NCI-H1105 (cell line): ENCODE data around the gene LTA.
A peak's percentile ranks its signal among the peaks of the same experiment; 100 is the strongest.
"Not testable (repeated sequence)": the region's sequence is repeated elsewhere in the genome, so short reads cannot be mapped to it uniquely, and the experiment has no call there.

Experiments used
- DNase-seq: peaks from one replicate; lab custom pipeline; 2025; lab: John Stamatoyannopoulos, UW

The LTA gene

DNA sequence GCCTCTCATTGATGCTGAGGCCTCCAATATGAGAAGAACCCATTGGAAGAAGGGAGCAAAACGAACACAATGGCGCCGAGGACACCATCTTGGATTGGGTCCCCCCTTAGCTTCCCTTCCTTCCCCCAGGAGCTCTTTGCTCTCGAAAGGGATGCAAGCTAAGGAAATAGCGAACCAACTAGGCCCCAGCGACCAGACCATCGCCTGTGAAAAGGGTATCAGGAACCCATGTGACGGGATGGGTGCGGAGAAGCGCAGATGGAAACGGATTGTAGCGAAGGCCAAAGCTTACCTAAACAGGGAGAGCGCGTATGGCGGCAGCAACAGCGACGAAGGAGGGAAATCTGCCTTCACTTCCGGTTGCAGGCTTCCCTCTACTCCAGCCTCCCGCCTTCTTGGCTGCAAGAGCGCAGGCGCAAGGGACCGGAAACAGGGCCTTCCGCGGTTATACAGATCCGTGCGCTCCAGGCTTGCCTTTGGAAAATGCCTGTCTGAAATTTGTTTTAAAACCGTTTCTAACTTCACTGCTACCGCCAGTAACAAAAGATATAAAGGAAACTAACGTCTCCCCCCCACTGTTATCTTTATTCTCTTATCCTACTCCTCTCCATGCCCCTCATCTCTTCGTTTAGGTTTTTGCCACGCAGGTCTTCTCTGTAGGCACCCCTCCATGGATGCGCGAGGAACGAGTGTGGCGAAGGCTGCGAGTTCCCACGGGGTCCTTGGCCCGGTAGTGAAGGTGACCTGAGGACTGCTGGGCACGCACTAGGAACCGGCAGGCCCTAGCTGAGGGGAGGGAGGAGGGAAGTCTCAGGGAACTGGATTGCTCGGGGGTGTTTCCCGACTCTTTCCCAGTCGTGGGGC lies 30.2 kb upstream of the LTA start, which contains the start of gene DDX39B:
Gene DDX39B, minus strand, starts transcription at position 346 of the 864 bp plus-strand sequence. CDS start 1,471 bp downstream, outside the sequence.
- peak; percentile 97 for DNase-seq

DNA sequence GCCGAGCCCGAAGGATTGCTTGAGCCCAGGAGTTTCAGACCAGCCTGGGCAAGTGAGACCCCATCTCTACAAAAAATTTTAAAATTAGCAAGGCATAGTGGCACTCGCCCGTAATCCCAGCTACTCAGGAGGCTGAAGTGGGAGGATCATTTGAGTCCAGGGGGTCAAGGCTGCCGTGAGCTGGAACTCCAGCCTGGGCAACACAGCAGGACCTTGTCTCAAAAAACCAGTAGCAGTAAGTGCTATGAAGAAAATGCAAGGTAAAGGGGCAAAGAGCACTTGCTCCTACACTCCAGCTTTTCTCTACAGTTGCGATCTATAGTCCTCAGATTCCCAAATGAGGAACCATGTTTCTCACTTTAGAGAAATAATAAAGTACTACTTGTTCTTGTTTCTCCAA lies 28.4 kb upstream of the LTA start:
- DNase-seq: no peak

DNA sequence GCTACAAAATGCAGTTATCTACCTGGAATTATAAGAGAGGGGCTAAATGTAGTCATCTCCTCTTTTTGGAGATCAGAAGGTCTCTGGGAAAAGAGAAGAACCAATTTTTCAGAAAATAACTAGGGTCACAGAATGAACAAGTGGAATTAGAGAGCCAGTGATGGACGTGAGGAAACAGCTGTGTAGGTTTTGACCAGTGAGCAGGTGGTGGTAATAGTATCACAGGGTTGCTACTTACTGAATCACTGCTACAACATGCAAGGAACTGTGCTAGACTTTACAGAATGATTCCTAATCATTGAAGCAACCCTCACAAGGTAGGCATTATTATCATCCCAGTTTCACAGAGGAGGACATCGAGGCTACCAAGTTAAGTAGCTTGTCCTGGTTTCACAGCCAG lies 27.4 kb upstream of the LTA start:
- DNase-seq: no peak

DNA sequence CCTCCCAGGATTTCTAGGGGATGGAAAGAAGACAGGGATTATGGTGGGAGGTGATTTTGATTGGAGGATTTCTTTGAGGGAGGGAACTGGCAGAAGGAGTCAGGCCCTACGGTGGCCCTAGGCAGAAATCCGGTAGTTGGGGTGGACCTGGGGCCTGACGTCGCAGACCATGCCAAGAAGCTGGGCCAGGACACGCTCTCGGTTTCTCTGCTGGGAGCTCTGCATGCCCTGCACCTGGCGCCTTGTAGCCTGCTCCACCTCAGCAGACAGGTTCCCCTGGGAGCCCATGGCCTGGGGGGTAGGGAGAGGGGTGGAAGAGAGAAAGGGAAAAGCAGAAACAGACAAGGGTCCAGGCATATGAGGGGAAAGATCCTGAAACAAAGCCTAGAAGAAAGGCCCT lies 26.8 kb upstream of the LTA start:
- no peak for DNase-seq

- DNase-seq: peak; percentile 95
Measured at GRCh38 chr6:31546339-31546957, 25.6 kb upstream of the LTA start, which contains the start of gene ATP6V1G2. TSS of gene ATP6V1G2 (minus strand) at chr6:31546608. CDS start at chr6:31546559, 49 bp downstream.

DNA sequence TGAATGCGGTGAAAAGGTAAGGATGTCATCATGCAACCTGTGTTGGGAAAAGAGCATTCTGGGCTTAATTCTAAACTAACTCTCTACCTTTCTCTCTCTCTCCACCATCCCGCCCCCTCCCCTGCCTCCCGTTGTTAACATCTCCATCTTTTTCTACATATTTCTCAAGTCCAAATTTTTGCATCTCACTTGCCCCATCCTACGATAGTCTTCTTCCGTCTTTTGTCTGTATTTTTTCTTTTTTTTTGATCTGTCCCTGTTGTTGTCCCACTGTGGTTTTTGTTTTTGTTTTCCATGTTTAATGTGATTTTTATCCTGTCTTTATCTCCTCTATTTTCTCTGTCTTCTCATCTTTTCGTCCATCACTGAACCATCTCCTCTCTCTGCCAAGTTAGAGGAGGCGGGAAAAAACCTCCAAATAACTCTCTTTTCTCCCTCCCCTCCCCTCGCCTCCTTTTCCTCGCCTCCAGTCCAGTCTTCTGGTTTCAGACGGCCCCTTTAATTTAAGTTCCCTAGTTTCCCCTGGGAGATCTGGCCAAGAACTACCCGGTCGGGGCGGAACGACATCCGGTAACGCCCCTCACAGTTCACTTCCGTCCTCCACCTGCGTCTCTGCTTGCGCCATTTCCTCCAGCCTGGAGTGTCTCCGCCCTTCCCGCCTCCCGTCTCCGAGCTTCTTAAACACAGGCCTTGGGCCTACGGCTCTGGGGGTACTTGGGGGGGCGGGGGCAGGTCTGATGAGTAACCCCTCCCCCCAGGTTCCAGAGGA lies 24.9 kb upstream of the LTA start, which contains the start of gene NFKBIL1:
Gene NFKBIL1, plus strand, starts transcription at position 651 of the 769 bp plus-strand sequence. Its CDS starts 87 bp downstream, at position 738.
- peak; percentile 97 for DNase-seq

DNA sequence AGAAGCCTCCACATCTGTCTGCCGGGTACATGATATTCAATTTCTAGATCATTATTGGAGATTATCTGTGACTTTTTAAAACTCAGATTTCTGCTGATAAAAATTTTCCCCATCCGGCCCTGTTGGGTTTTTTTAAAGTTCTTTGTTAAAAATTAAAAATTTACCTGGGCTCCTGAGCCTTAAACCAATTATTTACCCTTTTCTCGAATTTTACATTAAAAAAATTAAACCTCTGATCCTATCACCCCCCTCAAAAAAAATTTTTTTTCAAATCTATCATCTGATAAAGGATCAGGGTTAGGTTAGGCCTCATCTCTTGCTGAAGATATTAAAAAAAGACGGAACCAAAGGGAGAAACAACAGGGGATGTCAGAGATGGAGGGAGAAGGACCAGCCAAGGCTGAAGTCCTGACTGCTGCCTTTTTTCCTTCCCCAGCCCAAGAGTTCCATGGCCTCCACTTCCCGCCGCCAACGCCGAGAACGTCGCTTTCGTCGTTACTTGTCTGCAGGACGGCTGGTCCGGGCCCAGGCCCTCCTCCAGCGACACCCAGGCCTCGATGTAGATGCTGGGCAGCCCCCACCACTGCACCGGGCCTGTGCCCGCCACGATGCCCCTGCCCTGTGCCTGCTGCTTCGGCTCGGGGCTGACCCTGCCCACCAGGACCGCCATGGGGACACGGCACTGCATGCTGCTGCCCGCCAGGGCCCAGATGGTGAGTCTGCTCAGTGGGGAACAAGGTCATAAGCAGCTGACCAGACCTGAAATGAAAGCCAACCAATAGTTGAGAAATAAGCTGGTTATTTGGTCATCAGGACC lies 24.2 kb upstream of the LTA start:
- no peak for DNase-seq

- DNase-seq: no peak
Measured at GRCh38 chr6:31548544-31548873, 23.6 kb upstream of the LTA start.

GRCh38 chr6:31551371-31551770 lies 20.7 kb upstream of the LTA start:
- DNase-seq: not testable (repeated sequence)

DNA sequence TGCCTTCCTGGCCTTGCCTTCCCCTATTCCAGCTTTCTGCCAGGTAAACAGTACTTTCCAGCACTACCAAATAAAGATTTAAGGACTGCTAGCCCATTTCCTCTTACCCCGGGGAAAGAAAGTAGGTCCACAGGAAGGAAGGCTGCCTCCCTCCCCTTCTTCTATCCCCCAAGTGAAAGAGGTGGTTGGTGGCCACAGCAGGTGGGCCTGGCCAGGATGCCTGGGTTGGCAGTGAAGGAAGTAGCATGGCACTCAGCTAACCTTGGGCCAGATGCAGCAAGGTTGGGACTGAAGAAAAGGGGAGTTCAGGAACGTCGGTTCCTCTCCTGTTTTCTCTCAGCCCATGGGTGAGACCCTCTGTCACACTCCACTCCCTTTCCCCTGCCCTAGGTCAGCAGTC lies 15.8 kb upstream of the LTA start:
- no peak for DNase-seq

- DNase-seq: no peak
Measured at GRCh38 chr6:31557443-31558317, 14.4 kb upstream of the LTA start.

DNA sequence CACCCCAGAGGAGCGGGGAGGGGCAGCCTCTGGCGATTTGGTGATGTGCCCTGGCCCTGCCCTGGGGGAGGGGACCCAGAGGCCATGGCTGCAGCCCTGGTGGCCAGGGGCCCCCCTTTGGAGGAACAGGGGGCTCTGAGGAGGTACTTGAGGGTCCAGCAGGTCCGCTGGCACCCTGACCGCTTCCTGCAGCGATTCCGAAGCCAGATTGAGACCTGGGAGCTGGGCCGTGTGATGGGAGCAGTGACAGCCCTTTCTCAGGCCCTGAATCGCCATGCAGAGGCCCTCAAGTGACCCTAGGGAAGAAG lies 13.8 kb upstream of the LTA start:
- DNase-seq: no peak

DNA sequence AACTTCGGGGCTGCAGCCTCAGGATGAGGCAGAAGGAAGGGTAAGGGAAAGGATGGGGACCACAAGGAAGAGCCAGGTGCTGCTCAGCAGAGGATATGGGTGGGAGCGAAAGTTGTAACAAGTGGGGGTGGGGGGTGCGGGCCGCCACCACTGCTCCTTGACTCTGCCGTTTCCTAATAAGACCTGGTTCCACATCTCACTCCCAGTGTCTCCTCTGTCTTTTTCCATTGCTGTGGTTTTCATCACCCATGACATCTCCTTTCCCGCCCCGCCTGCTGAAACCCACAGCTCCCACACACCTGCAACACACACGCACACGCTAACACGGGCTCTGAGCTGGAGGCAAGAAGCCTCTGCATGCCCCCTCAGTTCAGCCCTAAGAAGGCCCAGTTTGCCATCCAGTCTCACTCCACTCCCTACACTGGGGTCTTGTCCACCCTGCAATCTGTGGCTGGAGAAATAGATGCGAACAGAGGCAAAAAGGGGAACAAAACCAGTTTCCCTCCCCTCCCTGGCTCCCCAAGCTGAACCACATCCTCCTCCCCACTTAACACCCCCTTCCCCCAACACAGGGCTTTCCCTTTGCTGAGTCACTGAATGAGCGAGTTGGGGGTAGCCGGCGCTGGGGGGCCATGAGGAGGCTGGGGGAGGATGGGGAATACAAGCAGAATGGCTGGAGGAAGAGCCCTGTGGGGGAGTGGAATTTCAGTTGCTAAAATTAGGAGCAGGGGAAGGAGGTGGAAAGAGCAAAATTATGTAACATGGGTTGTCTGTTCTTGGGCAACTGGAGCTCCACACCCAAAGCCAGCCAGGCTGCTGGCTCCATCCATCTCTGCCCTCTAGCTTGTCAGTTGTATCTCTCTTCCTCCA lies 13.2 kb upstream of the LTA start:
- no peak for DNase-seq

- DNase-seq: no peak
Measured at GRCh38 chr6:31559606-31559957, 12.5 kb upstream of the LTA start.

DNA sequence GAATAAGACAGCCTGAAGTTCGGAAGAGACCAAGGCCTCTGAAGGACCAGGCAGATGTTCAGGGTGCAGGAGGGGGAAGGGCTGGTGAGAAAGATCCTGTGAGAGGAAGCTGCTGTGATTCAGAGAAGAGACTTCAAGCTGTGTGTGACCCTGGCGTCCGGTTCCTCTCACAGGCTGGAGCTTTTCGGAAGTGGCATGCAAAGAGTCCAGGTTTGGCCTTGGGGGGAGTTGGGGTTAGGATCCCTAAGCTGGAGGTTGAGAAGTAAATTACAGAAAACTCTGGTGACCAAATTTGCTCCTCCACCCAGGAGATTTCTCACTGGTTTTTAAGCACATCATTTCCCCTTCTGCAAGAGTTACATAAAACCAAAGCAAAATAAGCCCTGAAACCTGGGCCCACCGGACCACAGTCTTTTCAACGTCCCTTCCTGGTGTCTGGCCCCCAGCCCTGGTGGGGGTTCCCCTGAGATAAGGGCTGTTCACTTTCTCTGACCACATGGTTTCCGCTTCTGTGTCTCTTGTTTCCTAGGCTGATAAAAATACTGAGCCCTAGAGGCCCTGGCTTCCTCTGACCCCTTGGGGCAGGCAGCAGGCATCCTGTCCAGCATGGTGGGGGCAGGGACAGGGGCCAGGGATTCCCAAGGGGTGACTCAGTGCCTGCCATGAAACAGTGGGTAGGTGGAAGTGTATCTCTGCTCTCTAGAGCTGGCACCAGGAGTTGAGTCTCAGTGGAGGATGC lies 12.0 kb upstream of the LTA start:
- no peak for DNase-seq

DNA sequence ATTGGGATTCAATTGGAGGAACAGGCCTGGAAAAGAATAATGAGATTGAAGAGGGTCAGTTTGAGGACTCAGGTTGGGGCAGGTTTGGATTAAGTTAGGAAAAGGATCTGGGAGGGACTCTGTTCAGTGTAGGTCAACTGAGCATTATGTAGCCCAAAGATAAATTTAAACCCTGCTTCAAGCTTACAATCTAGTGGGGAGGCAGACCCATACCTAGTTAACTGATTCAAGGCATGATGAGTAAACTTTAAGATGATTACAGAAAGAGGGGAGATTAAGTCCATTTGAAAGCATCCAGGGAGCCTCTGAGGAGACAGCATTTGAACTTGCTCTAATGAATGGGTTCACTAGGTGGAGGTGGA lies 11.4 kb upstream of the LTA start:
- DNase-seq: no peak

GRCh38 chr6:31567531-31568370 lies 4.3 kb upstream of the LTA start:
- DNase-seq: no peak

DNA sequence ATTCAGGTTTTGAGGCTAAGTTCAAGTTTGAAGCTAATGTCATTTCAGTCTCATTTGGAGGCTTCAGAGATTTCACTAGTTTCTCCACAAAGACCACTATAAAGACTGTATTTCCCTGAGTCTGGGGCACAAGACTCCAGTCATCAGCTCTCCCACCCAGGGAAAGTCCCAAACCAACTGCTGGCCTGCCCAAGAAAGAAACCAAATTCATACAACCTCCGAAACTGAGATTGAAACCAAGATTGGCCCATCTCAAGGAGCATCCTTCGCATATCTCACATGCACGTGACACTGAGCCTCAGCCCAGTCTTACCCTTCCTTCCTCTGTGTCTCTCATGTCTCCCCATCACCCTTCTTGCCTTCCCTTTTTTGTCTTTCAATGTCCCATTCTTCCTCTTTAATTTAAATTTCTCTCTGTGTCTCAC lies 3.5 kb upstream of the LTA start:
- DNase-seq: no peak
